Superior temporal gyrus (tissue), 1 donor: ENCODE results near the gene CNGA3.

ENCODE experiments used
- DNase-seq: peaks from one replicate; pipeline ENCODE4 v3.0.0-alpha.2; 2016; ENCODE audit errors: extremely low spot score

CNGA3 gene

GRCh38 chr2:98442488-98442887 lies 96.2 kb downstream of the CNGA3 start:
- DNase-seq, result no peak

- DNase-seq, result peak; percentile 59
Observed at GRCh38 chr2:98444436-98445176, 98.3 kb downstream of the CNGA3 start, which contains the start of gene INPP4A. TSS of gene INPP4A (plus strand) at chr2:98444858. CDS start at chr2:98520049, 75,191 bp downstream.

- DNase-seq, result no peak
Observed at GRCh38 chr2:98445177-98445682, 99.0 kb downstream of the CNGA3 start.

GRCh38 chr2:98445683-98446581 lies 99.7 kb downstream of the CNGA3 start:
- peak; percentile 33 for DNase-seq

- no peak for DNase-seq
Observed at GRCh38 chr2:98446850-98447249, 100.6 kb downstream of the CNGA3 start.
